C4-2B (cell line): ENCODE measurements around the gene TULP4.

Source experiments
- CTCF ChIP-seq: fragments of 450-650 bp; conservative IDR thresholded peaks from 2 replicates; pipeline ENCODE4 v1.5.1; 2017; ENCODE audit warnings: mild to moderate bottlenecking
- ZFX ChIP-seq: fragments of 450-650 bp; IDR thresholded peaks from 2 replicates; pipeline ENCODE4 v1.6.1; 2017

GRCh38 chr6:158514991-158515390, 202.7 kb downstream of the TULP4 start:
- TF ChIP-seq CTCF (no peak), ZFX (no peak)
